HFFc6 (cell line): ENCODE data around the gene PLXNB2. TPM values are rescaled to one million over a fixed set of nuclear protein-coding genes. Genes with fewer than 3 reads are reported as not detected.

Experiments
- DNase-seq: peaks from one replicate; pipeline ENCODE4 v3.0.0-alpha.2; 2018
- H3K27ac Mint-ChIP-seq: 2 replicates; pipeline ENCODE4 v1.8.0; 2020; ENCODE audit warnings: mild to moderate bottlenecking, mixed read lengths
- H3K27me3 Mint-ChIP-seq: 2 replicates; pipeline ENCODE4 v1.8.0; 2021; ENCODE audit warnings: mild to moderate bottlenecking, moderate library complexity, mixed read lengths; ENCODE audit not compliant: insufficient read depth
- H3K36me3 Mint-ChIP-seq: 2 replicates; pipeline ENCODE4 v1.8.0; 2021; ENCODE audit warnings: low read depth, mixed read lengths
- H3K4me1 Mint-ChIP-seq: 2 replicates; pipeline ENCODE4 v1.8.0; 2020; ENCODE audit warnings: low read depth, mixed read lengths
- H3K4me3 Mint-ChIP-seq: 2 replicates; pipeline ENCODE4 v1.8.0; 2020; ENCODE audit warnings: mild to moderate bottlenecking, moderate library complexity, mixed read lengths
- H3K9me3 Mint-ChIP-seq: 2 replicates; pipeline ENCODE4 v1.8.0; 2020; ENCODE audit warnings: mild to moderate bottlenecking, mixed read lengths
- CTCF ChIP-seq: fragments of 200-600 bp; sonication (generic); IDR thresholded peaks from 2 replicates; pipeline ENCODE4 v1.5.0; 2021; ENCODE audit warnings: antibody characterized with exemption, mild to moderate bottlenecking
- total RNA-seq, 6 experiments: library from RNA; stranded (reverse); fragmentation: NEBNext Ultra II Directional; extraction: Animal tissue kit (Norgen Biotek cat#: 25700); gene quantifications; 2 replicates in 1 of 6; 3 replicates in 5 of 6; pipeline ENCODE4 v1.2.3, GENCODE V29; 2021

PLXNB2 gene
- total RNA-seq, 6 experiments from 2014 or later: 280 to 370 (median 291) TPM

- H3K27me3 Mint-ChIP-seq: peaks cover 11% of the 10 kb centered on the region
- TF ChIP-seq CTCF: no peak
- peaks cover 22% of the 10 kb centered on the region for H3K4me1 Mint-ChIP-seq
Measured at GRCh38 chr22:50289942-50290630, 17.4 kb downstream of the PLXNB2 start.

GRCh38 chr22:50289151-50289941, 18.1 kb downstream of the PLXNB2 start:
- no peak overlapping the region for H3K27ac Mint-ChIP-seq
- H3K9me3 Mint-ChIP-seq: no peaks in the 10 kb centered on the region
- H3K4me1 Mint-ChIP-seq: peaks cover 20% of the 10 kb centered on the region
- H3K27me3 Mint-ChIP-seq: peaks cover 14% of the 10 kb centered on the region
- H3K4me3 Mint-ChIP-seq: no peak overlapping the region
- TF ChIP-seq CTCF: no peak
- no peak for DNase-seq
- H3K36me3 Mint-ChIP-seq: peaks cover 8% of the 10 kb centered on the region; the same call in 1 of the 2 replicates

More at GRCh38 chr22:50289942-50290630, 17.4 kb downstream of the PLXNB2 start:
- no peak overlapping the region for H3K27ac Mint-ChIP-seq
- no peak for DNase-seq
- peaks cover 5% of the 10 kb centered on the region; the same call in 1 of the 2 replicates for H3K36me3 Mint-ChIP-seq
- H3K4me3 Mint-ChIP-seq: no peak overlapping the region
- no peaks in the 10 kb centered on the region for H3K9me3 Mint-ChIP-seq

- no peak overlapping the region for H3K4me3 Mint-ChIP-seq
- DNase-seq: no peak
- no peaks in the 10 kb centered on the region for H3K9me3 Mint-ChIP-seq
- peaks cover 9% of the 10 kb centered on the region for H3K4me1 Mint-ChIP-seq
- H3K36me3 Mint-ChIP-seq: peaks cover 7% of the 10 kb centered on the region; the same call in 1 of the 2 replicates
- TF ChIP-seq CTCF: no peak
- H3K27me3 Mint-ChIP-seq: peaks cover 14% of the 10 kb centered on the region
- H3K27ac Mint-ChIP-seq: no peak overlapping the region
Measured at GRCh38 chr22:50287731-50288130, 19.7 kb downstream of the PLXNB2 start.

- no peak for DNase-seq
- H3K9me3 Mint-ChIP-seq: no peaks in the 10 kb centered on the region
- H3K4me3 Mint-ChIP-seq: no peak overlapping the region
- H3K4me1 Mint-ChIP-seq: peaks cover 5% of the 10 kb centered on the region; the same call in 1 of the 2 replicates
- H3K27ac Mint-ChIP-seq: no peak overlapping the region
- no peak for TF ChIP-seq CTCF
- H3K36me3 Mint-ChIP-seq: 0 out of 2 replicates have a peak, but pooled peaks cover 3% of the 10 kb centered on the region
- H3K27me3 Mint-ChIP-seq: peaks cover 13% of the 10 kb centered on the region
Measured at GRCh38 chr22:50286701-50287318, 20.6 kb downstream of the PLXNB2 start.

- DNase-seq: no peak
- no peak overlapping the region for H3K27ac Mint-ChIP-seq
- H3K9me3 Mint-ChIP-seq: no peaks in the 10 kb centered on the region
- peaks cover 13% of the 10 kb centered on the region for H3K27me3 Mint-ChIP-seq
- no peak for TF ChIP-seq CTCF
- peaks cover 5% of the 10 kb centered on the region; the same call in 1 of the 2 replicates for H3K4me1 Mint-ChIP-seq
- H3K36me3 Mint-ChIP-seq: 0 out of 2 replicates have a peak, but pooled peaks cover 3% of the 10 kb centered on the region
- no peak overlapping the region; the same call in 1 of the 2 replicates for H3K4me3 Mint-ChIP-seq
Measured at GRCh38 chr22:50286275-50286674, 21.2 kb downstream of the PLXNB2 start.
